OCI-LY3 (cell line): Measurements from ENCODE around the gene NRGN.
A peak's percentile ranks its signal among the peaks of the same experiment; 100 is the strongest.

ENCODE experiments used
- CTCF ChIP-seq: fragments of 200-600, 300-600 bp; sonication (generic); IDR thresholded peaks from 2 replicates; pipeline ENCODE4 v1.5.1; 2014; ENCODE audit warnings: antibody characterized with exemption, low read length, low read depth
- EZH2phosphoT487 ChIP-seq: fragments of 200-600 bp; shearing (Covaris generic); IDR thresholded peaks from 2 replicates; pipeline ENCODE4 v1.6.1; 2018; ENCODE audit warnings: antibody characterized with exemption, mixed run types, low read depth

DNA sequence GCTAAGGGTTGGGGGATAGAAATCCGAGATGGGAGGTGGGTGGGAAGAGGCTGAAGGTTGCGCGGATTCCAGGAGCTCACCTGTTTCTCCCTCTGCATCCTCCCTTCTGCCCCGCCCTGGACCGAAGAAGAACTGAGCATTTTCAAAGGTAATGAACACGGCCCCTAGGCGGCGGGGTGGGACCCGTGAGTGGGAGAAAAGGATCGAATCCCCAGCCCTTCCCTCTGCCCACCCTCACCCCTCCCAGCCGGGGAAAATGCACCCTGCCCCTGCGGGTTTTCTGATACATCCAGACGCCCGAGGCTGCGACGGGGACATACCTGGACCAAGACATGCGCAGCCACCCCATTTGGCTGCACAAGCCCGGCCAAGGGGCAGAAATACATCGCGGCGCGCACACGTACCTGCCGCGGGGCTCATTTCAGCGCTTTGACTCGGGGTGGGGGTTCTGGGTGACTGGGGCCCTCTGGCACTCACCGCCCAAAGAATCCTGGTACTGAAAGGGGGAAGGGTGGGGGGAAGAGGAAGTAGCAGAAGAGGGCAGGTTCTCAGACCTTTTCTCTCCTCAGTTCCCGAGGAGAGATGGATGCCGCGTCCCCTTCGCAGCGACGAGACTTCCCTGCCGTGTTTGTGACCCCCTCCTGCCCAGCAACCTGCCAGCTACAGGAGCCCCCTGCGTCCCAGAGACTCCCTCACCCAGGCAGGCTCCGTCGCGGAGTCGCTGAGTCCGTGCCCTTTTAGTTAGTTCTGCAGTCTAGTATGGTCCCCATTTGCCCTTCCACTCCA is 6.3 kb downstream of the NRGN start:
- TF ChIP-seq CTCF (peak; percentile 45), EZH2phosphoT487 (no peak)
